Hepatocyte (in vitro differentiated cells): Measurements from ENCODE around the gene MEOX1. TPM values are rescaled to one million over a fixed set of nuclear protein-coding genes. Genes with fewer than 3 reads are reported as not detected.

Source experiments
- DNase-seq: peaks from one replicate; pipeline ENCODE4 v3.0.0-alpha.2; 2016; ENCODE audit warnings: low spot score
- H2AFZ ChIP-seq: fragments of 200-600 bp; sonication (generic); 2 replicates; pipeline ENCODE4 v1.6.0; 2016; ENCODE audit warnings: antibody characterized with exemption, mild to moderate bottlenecking
- H3K27ac ChIP-seq: fragments of 200-600 bp; sonication (generic); 2 replicates; pipeline ENCODE4 v1.5.1; 2016; ENCODE audit warnings: mild to moderate bottlenecking
- H3K27me3 ChIP-seq: fragments of 200-600 bp; sonication (generic); 2 replicates; pipeline ENCODE4 v1.6.1; 2016
- H3K36me3 ChIP-seq: fragments of 200-600 bp; sonication (generic); replicated peaks from 2 replicates; pipeline ENCODE4 v1.5.1; 2016; ENCODE audit warnings: low read depth; ENCODE audit not compliant: insufficient read depth
- H3K4me1 ChIP-seq: fragments of 200-600 bp; sonication (generic); 2 replicates; pipeline ENCODE4 v1.5.1; 2016; ENCODE audit warnings: mild to moderate bottlenecking, moderate library complexity; ENCODE audit not compliant: insufficient read depth
- H3K4me2 ChIP-seq: fragments of 200-600 bp; sonication (generic); 2 replicates; pipeline ENCODE4 v1.6.0; 2016
- H3K4me3 ChIP-seq: fragments of 200-600 bp; sonication (generic); 2 replicates; pipeline ENCODE4 v1.5.1; 2016; ENCODE audit warnings: mild to moderate bottlenecking
- H3K79me2 ChIP-seq: fragments of 200-600 bp; sonication (generic); 2 replicates; pipeline ENCODE4 v1.6.0; 2017; ENCODE audit warnings: mild to moderate bottlenecking
- H3K9me2 ChIP-seq: fragments of 200-600 bp; sonication (generic); replicated peaks from 2 replicates; pipeline ENCODE4 v1.6.0; 2017; ENCODE audit warnings: mild to moderate bottlenecking; ENCODE audit not compliant: insufficient read depth
- H3K9me3 ChIP-seq: fragments of 200-600 bp; sonication (generic); 2 replicates; pipeline ENCODE4 v1.5.1; 2016; ENCODE audit warnings: low read depth, mild to moderate bottlenecking
- H4K20me1 ChIP-seq: fragments of 200-600 bp; sonication (generic); 2 replicates; pipeline ENCODE4 v1.6.0; 2016; ENCODE audit warnings: mild to moderate bottlenecking; ENCODE audit not compliant: insufficient read depth, poor library complexity, severe bottlenecking
- CTCF ChIP-seq: fragments of 200-600 bp; sonication (generic); IDR thresholded peaks from 2 replicates; pipeline ENCODE4 v1.5.1; 2016; ENCODE audit warnings: antibody characterized with exemption, mild to moderate bottlenecking; ENCODE audit not compliant: poor library complexity
- EZH2 ChIP-seq: fragments of 200-600 bp; sonication (generic); IDR thresholded peaks from 2 replicates; pipeline ENCODE4 v1.6.1; 2016; ENCODE audit warnings: antibody characterized with exemption, mild to moderate bottlenecking, borderline replicate concordance
- EZH2phosphoT487 ChIP-seq: fragments of 200-600 bp; sonication (generic); IDR thresholded peaks from one replicate; pipeline ENCODE4 v1.6.1; 2018; ENCODE audit warnings: antibody characterized with exemption, mild to moderate bottlenecking, low read depth, moderate library complexity; ENCODE audit not compliant: unreplicated experiment, severe bottlenecking
- WGBS: methylation state at CpG from one replicate; pipeline ENCODE4 v1.1.6; 2016; ENCODE audit warnings: low lambda C conversion rate; ENCODE audit errors: missing lambda C conversion rate; 5-methylcytosine and 5-hydroxymethylcytosine counted together
- polyA plus RNA-seq: library from polyadenylated mRNA; unstranded; fragments of >200 nt; fragmentation: Nextera tagmentation; extraction: Ambion mirVana; gene quantifications from 2 replicates; pipeline ENCODE4 v1.2.1, GENCODE V29; 2016
- total RNA-seq: library from RNA; depleted of rRNA; stranded (reverse); fragments of >200 nt; gene quantifications from 2 replicates; pipeline ENCODE4 v1.2.3, GENCODE V29; 2014

MEOX1 gene
- total and polyA plus RNA-seq, 2 experiments from 2014 or later = 0.33 to 0.90 TPM

- no peaks in the 10 kb centered on the region for H3K36me3 ChIP-seq
- no peak overlapping the region for H3K4me2 ChIP-seq
- no peak for DNase-seq
- no peaks in the 10 kb centered on the region for H3K9me2 ChIP-seq
- 89% methylated on average over 11 of the region's 11 CpGs for WGBS
- no peaks in the 10 kb centered on the region for H3K27me3 ChIP-seq
- H3K4me1 ChIP-seq = peaks cover 30% of the 10 kb centered on the region
- TF ChIP-seq EZH2phosphoT487 = no peak
- TF ChIP-seq EZH2 = no peak
- TF ChIP-seq CTCF = no peak
- no peaks in the 10 kb centered on the region for H3K79me2 ChIP-seq
- H4K20me1 ChIP-seq = no peaks in the 10 kb centered on the region
- H3K4me3 ChIP-seq = no peak overlapping the region
- no peaks in the 10 kb centered on the region for H3K9me3 ChIP-seq
- no peak overlapping the region for H2AFZ ChIP-seq
- H3K27ac ChIP-seq = no peak overlapping the region
These were observed 1.7 kb downstream of the MEOX1 start for GRCh38 chr17:43659823-43660617.

- TF ChIP-seq CTCF (no peak), EZH2phosphoT487 (no peak), EZH2 (no peak)
- no peaks in the 10 kb centered on the region for H3K9me3 ChIP-seq
- 77% methylated on average over 9 of the region's 9 CpGs for WGBS
- H3K4me1 ChIP-seq = peaks cover 28% of the 10 kb centered on the region
- DNase-seq = no peak
- no peaks in the 10 kb centered on the region for H3K79me2 ChIP-seq
- H3K9me2 ChIP-seq = no peaks in the 10 kb centered on the region
- H2AFZ ChIP-seq = no peak overlapping the region
- no peak overlapping the region for H3K4me3 ChIP-seq
- H3K36me3 ChIP-seq = no peaks in the 10 kb centered on the region
- H3K27ac ChIP-seq = no peak overlapping the region
- H4K20me1 ChIP-seq = no peaks in the 10 kb centered on the region
- no peak overlapping the region for H3K4me2 ChIP-seq
- H3K27me3 ChIP-seq = no peaks in the 10 kb centered on the region
These were observed 2.8 kb downstream of the MEOX1 start for GRCh38 chr17:43658900-43659299.

- TF ChIP-seq EZH2phosphoT487 = no peak
- no peak for TF ChIP-seq CTCF
- no peak for TF ChIP-seq EZH2
- Histone ChIP-seq H3K9me2 (no peaks in the 10 kb centered on the region), H3K4me2 (no peak overlapping the region), H3K27ac (no peak overlapping the region), H3K36me3 (no peaks in the 10 kb centered on the region), H3K27me3 (no peaks in the 10 kb centered on the region), H3K9me3 (no peaks in the 10 kb centered on the region), H3K4me3 (no peak overlapping the region), H3K4me1 (peaks cover 9% of the 10 kb centered on the region), H4K20me1 (no peaks in the 10 kb centered on the region), H3K79me2 (no peaks in the 10 kb centered on the region), H2AFZ (no peak overlapping the region)
- WGBS = 63% methylated on average over 5 of the region's 5 CpGs
- no peak for DNase-seq
These were observed 5.9 kb downstream of the MEOX1 start for GRCh38 chr17:43655693-43656255.

- Histone ChIP-seq H3K27ac (no peak overlapping the region), H3K27me3 (no peaks in the 10 kb centered on the region), H2AFZ (no peak overlapping the region), H4K20me1 (no peaks in the 10 kb centered on the region), H3K4me3 (no peak overlapping the region), H3K9me2 (no peaks in the 10 kb centered on the region), H3K79me2 (no peaks in the 10 kb centered on the region), H3K4me1 (peaks cover 9% of the 10 kb centered on the region), H3K36me3 (no peaks in the 10 kb centered on the region), H3K9me3 (no peaks in the 10 kb centered on the region), H3K4me2 (no peak overlapping the region)
- TF ChIP-seq EZH2phosphoT487 (no peak), CTCF (no peak), EZH2 (no peak)
- DNase-seq = no peak
- WGBS = 65% methylated on average over 6 of the region's 6 CpGs
These were observed 9.6 kb downstream of the MEOX1 start for GRCh38 chr17:43652124-43652480.
